ENCODE data around the gene ZBTB12. TPM values are rescaled to one million over a fixed set of nuclear protein-coding genes. Genes with fewer than 3 reads are reported as not detected.
"Not testable (repeated sequence)": the region's sequence is repeated elsewhere in the genome, so short reads cannot be mapped to it uniquely, and the experiment has no call there.

Gene ZBTB12
- total RNA-seq, 2 donors from 2014 or later = 2.0 to 4.9 TPM

GRCh38 chr6:31858707-31859106 lies 43.2 kb downstream of the ZBTB12 start:
- intact Hi-C loops (cut with DNase I) = no loop called here
- Histone ChIP-seq H3K9ac (ENCODE audit: low read depth in 2 of 2, low read length in 2 of 2) (no peak overlapping the region), H3K4me1 (peaks cover 4% of the 10 kb centered on the region), H3K36me3 (no peaks in the 10 kb centered on the region), H3K27ac (no peak overlapping the region), H3K4me3 (no peak overlapping the region), H3K27me3 (no peaks in the 10 kb centered on the region), H3K9me3 (no peaks in the 10 kb centered on the region)
- TF ChIP-seq CTCF (IDR thresholded peaks at IDR 0.05) = no peak
- DNase-seq = no peak

DNA sequence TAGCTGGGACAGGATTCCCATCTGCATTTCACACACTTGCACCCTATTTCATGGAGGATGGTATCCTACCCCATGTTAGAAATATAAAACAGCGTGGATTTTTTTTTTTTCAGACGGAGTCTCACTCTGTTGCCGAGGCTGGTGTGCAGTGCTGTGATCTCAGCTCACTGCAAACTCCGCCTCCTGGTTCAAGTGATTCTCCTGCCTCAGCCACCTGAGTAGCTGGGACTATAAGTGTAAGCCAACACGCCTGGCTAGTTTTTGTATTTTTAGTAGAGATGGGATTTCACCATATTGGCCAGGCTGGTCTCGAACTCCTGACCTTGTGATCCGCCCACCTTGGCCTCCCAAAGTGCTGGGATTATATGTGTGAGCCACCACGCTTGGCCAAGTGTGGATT lies 44.1 kb downstream of the ZBTB12 start:
- H3K36me3 ChIP-seq; intact Hi-C loops (cut with DNase I); H3K27ac ChIP-seq; DNase-seq; H3K9me3 ChIP-seq; H3K27me3 ChIP-seq; H3K4me3 ChIP-seq; H3K9ac ChIP-seq (ENCODE audit: low read depth in 2 of 2, low read length in 2 of 2); H3K4me1 ChIP-seq: not testable (repeated sequence)

GRCh38 chr6:31851980-31852718 lies 49.7 kb downstream of the ZBTB12 start:
- H3K9me3 ChIP-seq; H3K36me3 ChIP-seq; H3K9ac ChIP-seq (ENCODE audit: low read depth in 2 of 2, low read length in 2 of 2); H3K4me3 ChIP-seq; intact Hi-C loops (cut with DNase I); DNase-seq; H3K27ac ChIP-seq; H3K4me1 ChIP-seq; H3K27me3 ChIP-seq: not testable (repeated sequence)

DNA sequence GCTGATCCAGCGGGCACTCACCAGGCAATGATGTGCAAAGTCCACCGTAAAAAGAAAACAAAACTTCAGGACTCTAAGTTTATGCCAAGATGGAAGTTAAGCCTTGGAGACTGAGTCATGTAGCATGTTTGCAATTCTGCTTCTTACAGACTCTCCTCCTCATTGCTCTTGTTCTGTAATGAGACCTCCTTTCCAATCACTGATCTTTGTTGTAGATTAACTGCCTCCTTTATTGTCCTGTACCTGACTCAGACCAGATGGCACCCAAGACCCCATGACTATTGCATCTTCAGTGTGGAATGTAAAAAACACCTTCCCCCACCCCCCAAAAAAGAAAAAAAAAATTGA lies 50.4 kb downstream of the ZBTB12 start:
- no peak overlapping the region for H3K9ac ChIP-seq (ENCODE audit: low read depth in 2 of 2, low read length in 2 of 2)
- H3K9me3 ChIP-seq = no peaks in the 10 kb centered on the region
- H3K4me1 ChIP-seq = no peaks in the 10 kb centered on the region
- H3K36me3 ChIP-seq = no peaks in the 10 kb centered on the region
- no peak for TF ChIP-seq CTCF (IDR thresholded peaks at IDR 0.05)
- no peak for DNase-seq
- H3K27ac ChIP-seq = no peak overlapping the region
- H3K27me3 ChIP-seq = no peaks in the 10 kb centered on the region
- H3K4me3 ChIP-seq = no peak overlapping the region
- intact Hi-C loops (cut with DNase I) = no loop called here

- Histone ChIP-seq H3K27me3 (no peaks in the 10 kb centered on the region), H3K27ac (no peak overlapping the region), H3K9me3 (no peaks in the 10 kb centered on the region), H3K9ac (ENCODE audit: low read depth in 2 of 2, low read length in 2 of 2) (no peak overlapping the region), H3K36me3 (no peaks in the 10 kb centered on the region), H3K4me3 (no peak overlapping the region), H3K4me1 (no peaks in the 10 kb centered on the region)
- DNase-seq = no peak
- intact Hi-C loops (cut with DNase I) = no loop called here
- no peak for TF ChIP-seq CTCF (IDR thresholded peaks at IDR 0.05)
Observed at GRCh38 chr6:31850765-31851484, 51.0 kb downstream of the ZBTB12 start.

Other genes starting within 250 kb of the ZBTB12 start
- 100 to 1,000 TPM; 266 to 337 TPM for gene BAG6, start 249.4 kb downstream of the ZBTB12 start, total RNA-seq
- 1 to 10 TPM; 1.6 to 2.4 TPM for gene APOM, start 246.2 kb downstream of the ZBTB12 start, total RNA-seq
- gene C6orf47, start 241.3 kb downstream of the ZBTB12 start, total RNA-seq = 10 to 100 TPM; 28.3 to 32.8 TPM
- 10 to 100 TPM; 11.0 to 14.9 TPM for gene GPANK1, start 237.1 kb downstream of the ZBTB12 start, total RNA-seq
- 100 to 1,000 TPM; 140 to 152 TPM for gene CSNK2B, start 236.0 kb downstream of the ZBTB12 start, total RNA-seq
- gene LY6G5B, start 232.1 kb downstream of the ZBTB12 start, total RNA-seq = 1 to 10 TPM; 4.4 to 9.0 TPM
- gene LY6G5C, start 221.0 kb downstream of the ZBTB12 start, total RNA-seq = 1 to 10 TPM; 1.9 to 2.8 TPM
- 10 to 100 TPM; 56.8 to 65.2 TPM for gene ABHD16A, start 198.8 kb downstream of the ZBTB12 start, total RNA-seq
- gene LY6G6F, start 195.2 kb downstream of the ZBTB12 start, total RNA-seq = not detected
- not detected for gene LY6G6D, start 186.7 kb downstream of the ZBTB12 start, total RNA-seq
- gene LY6G6C, start 180.3 kb downstream of the ZBTB12 start, total RNA-seq = 1 to 10 TPM in 1 of 2 donors, not detected in 1; 2.3 TPM
- under 1 TPM; 0.19 to 0.57 TPM for gene MPIG6B, start 178.7 kb downstream of the ZBTB12 start, total RNA-seq
- 10 to 100 TPM; 92.1 to 98.7 TPM for gene DDAH2, start 172.8 kb downstream of the ZBTB12 start, total RNA-seq
- gene CLIC1, start 165.6 kb downstream of the ZBTB12 start, total RNA-seq = 100 to 1,000 TPM; 622 to 646 TPM
- gene MSH5, start 162.1 kb downstream of the ZBTB12 start, total RNA-seq = 10 to 100 TPM; 13.3 to 34.2 TPM
- gene SAPCD1, start 139.4 kb downstream of the ZBTB12 start, total RNA-seq = 1 to 10 TPM; 1.7 to 8.9 TPM
- 10 to 100 TPM in 1 of 2 donors, 1 to 10 TPM in 1; 6.1 to 10.1 TPM for gene VWA7, start 124.8 kb downstream of the ZBTB12 start, total RNA-seq
- gene VARS1, start 106.3 kb downstream of the ZBTB12 start, total RNA-seq = 100 to 1,000 TPM in 1 of 2 donors, 10 to 100 TPM in 1; 40.8 to 136 TPM
- 10 to 100 TPM; 37.6 to 61.3 TPM for gene LSM2, start 95.1 kb downstream of the ZBTB12 start, total RNA-seq
- 1 to 10 TPM in 1 of 2 donors, under 1 TPM in 1; 0.98 to 1.4 TPM for gene HSPA1L, start 86.8 kb downstream of the ZBTB12 start, total RNA-seq
- gene HSPA1A, start 86.5 kb downstream of the ZBTB12 start, total RNA-seq = 100 to 1,000 TPM; 248 to 397 TPM
- gene HSPA1B, start 74.3 kb downstream of the ZBTB12 start, total RNA-seq = 100 to 1,000 TPM; 278 to 543 TPM
- gene NEU1, start 39.3 kb downstream of the ZBTB12 start, total RNA-seq = 10 to 100 TPM; 33.8 to 47.4 TPM
- gene SLC44A4, start 23.1 kb downstream of the ZBTB12 start, total RNA-seq = 100 to 1,000 TPM; 546 to 779 TPM
- gene EHMT2, start 4.4 kb downstream of the ZBTB12 start, total RNA-seq = 10 to 100 TPM; 28.4 to 52.1 TPM
- 10 to 100 TPM in 1 of 2 donors, 1 to 10 TPM in 1; 7.8 to 15.2 TPM for gene C2, start 25.6 kb upstream of the ZBTB12 start, total RNA-seq
- 10 to 100 TPM; 20.4 to 60.6 TPM for gene CFB, start 44.0 kb upstream of the ZBTB12 start, total RNA-seq
- gene NELFE, start 56.9 kb upstream of the ZBTB12 start, total RNA-seq = 10 to 100 TPM; 50.3 to 55.6 TPM
- gene SKIC2, start 57.1 kb upstream of the ZBTB12 start, total RNA-seq = 10 to 100 TPM; 52.5 to 81.1 TPM
- gene DXO, start 70.1 kb upstream of the ZBTB12 start, total RNA-seq = 10 to 100 TPM; 13.0 to 16.1 TPM
- 10 to 100 TPM; 15.9 to 23.4 TPM for gene C4A, start 80.0 kb upstream of the ZBTB12 start, total RNA-seq
- 10 to 100 TPM; 11.9 to 19.4 TPM for gene C4B, start 112.7 kb upstream of the ZBTB12 start, total RNA-seq
- 1 to 10 TPM in 1 of 2 donors, not detected in 1; 3.3 TPM for gene CYP21A2, start 136.3 kb upstream of the ZBTB12 start, total RNA-seq
- 10 to 100 TPM in 1 of 2 donors, 1 to 10 TPM in 1; 7.3 to 20.1 TPM for gene TNXB, start 207.3 kb upstream of the ZBTB12 start, total RNA-seq
- 100 to 1,000 TPM in 1 of 2 donors, 10 to 100 TPM in 1; 83.3 to 131 TPM for gene ATF6B, start 226.2 kb upstream of the ZBTB12 start, total RNA-seq
- gene FKBPL, start 228.2 kb upstream of the ZBTB12 start, total RNA-seq = 1 to 10 TPM; 5.2 to 8.1 TPM
- gene PRRT1, start 249.9 kb upstream of the ZBTB12 start, total RNA-seq = under 1 TPM; 0.72 to 0.90 TPM

All from colonic mucosa (tissue), 4 donors.